ENCODE results near the gene CLDN24.

GRCh38 chr4:183356931-183357675 is 34.9 kb upstream of the CLDN24 start:
- TF ChIP-seq RAD21 (conservative IDR thresholded peaks at IDR 0.05 in 1 of 2, IDR thresholded peaks at IDR 0.05 in 1 of 2) (no peak), POLR2A (IDR thresholded peaks at IDR 0.05; ENCODE audit: low read length) (no peak), REST (IDR thresholded peaks at IDR 0.05) (no peak), EP300 (IDR thresholded peaks at IDR 0.05) (no peak), CTCF (IDR thresholded peaks at IDR 0.05) (no peak), CEBPB (IDR thresholded peaks at IDR 0.05) (no peak), RARB (CRISPR knock-in tag; IDR thresholded peaks at IDR 0.05) (no peak), HOXA7 (CRISPR knock-in tag; IDR thresholded peaks at IDR 0.05) (no peak), RCOR1 (IDR thresholded peaks at IDR 0.05; ENCODE audit: low read depth, low read length) (no peak), KDM1A (IDR thresholded peaks at IDR 0.05; ENCODE audit: low read depth) (no peak), RFX5 (IDR thresholded peaks at IDR 0.05) (no peak), RNF2 (IDR thresholded peaks at IDR 0.05; ENCODE audit: borderline replicate concordance, low read depth) (no peak), E2F6 (IDR thresholded peaks at IDR 0.05; ENCODE audit: borderline replicate concordance, low read depth) (no peak), BCL3 (IDR thresholded peaks at IDR 0.05) (no peak)
